Neural progenitor cell (in vitro differentiated cells): ENCODE data around the gene JDP2.

Experiments
- CTCF ChIP-seq: fragments of 200-600 bp; sonication (generic); IDR thresholded peaks from 2 replicates; pipeline ENCODE4 v1.5.1; 2017; ENCODE audit warnings: antibody characterized with exemption, mild to moderate bottlenecking
- EZH2 ChIP-seq: fragments of 200-600 bp; sonication (generic); IDR thresholded peaks from 2 replicates; pipeline ENCODE4 v1.6.1; 2017; ENCODE audit warnings: antibody characterized with exemption, mild to moderate bottlenecking, moderate library complexity

GRCh38 chr14:75379246-75379929, 48.4 kb upstream of the JDP2 start:
- TF ChIP-seq EZH2: no peak
- no peak for TF ChIP-seq CTCF
